HFF-Myc (cell line): ENCODE measurements around the gene LRMDA.

Experiments
- DNase-seq: peaks from one replicate; pipeline ENCODE4 v3.0.0-alpha.2; 2011; ENCODE audit warnings: low read depth; ENCODE audit errors: extremely low read depth
- H3K4me3 ChIP-seq: replicated peaks from 2 replicates; pipeline ENCODE4 v1.5.1; 2011; ENCODE audit warnings: low read depth, mild to moderate bottlenecking, control low read depth, low read length
- TF ChIP-seq, protein P1 (sequence below): IDR thresholded peaks from 2 replicates; pipeline ENCODE4 v1.5.1; 2012; ENCODE audit warnings: mild to moderate bottlenecking, low read depth, low read length, control low read depth; ENCODE audit errors: missing control alignments

The LRMDA gene

DNA sequence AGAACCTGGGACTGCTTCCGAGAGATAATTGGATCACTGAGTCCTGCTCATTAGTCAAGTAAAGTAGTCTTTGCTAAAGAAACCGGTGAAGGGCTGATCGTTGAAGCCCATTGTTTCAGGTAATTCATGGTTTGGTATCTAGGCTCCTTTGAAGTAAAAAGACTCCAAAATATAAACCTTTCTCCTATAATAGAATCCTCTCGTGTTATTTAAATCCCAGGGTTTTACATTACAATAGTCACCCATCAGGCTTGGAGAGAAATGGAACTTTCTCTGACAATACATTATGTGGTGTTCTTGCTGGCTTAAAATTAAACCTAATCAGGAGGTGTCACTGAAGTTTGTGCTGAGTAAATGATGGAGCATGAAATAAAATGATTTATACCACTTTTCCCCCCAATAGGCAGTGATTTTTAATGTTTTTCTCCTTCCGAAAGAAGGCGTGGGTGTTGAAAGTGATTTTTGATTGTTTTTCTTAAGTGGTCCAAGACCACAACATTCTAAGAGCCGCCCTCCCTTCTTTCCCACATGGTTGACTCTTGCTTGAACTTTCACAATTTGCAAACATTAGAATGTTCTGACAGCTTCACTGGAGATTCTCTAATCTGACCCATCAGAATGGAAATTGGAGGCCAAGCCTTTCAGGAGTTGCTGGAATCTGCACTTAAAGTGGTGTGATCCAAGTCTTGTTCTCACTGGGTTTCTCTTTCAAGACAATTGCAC, 44.2 kb downstream of the LRMDA start:
- TF ChIP-seq, protein P1, sequence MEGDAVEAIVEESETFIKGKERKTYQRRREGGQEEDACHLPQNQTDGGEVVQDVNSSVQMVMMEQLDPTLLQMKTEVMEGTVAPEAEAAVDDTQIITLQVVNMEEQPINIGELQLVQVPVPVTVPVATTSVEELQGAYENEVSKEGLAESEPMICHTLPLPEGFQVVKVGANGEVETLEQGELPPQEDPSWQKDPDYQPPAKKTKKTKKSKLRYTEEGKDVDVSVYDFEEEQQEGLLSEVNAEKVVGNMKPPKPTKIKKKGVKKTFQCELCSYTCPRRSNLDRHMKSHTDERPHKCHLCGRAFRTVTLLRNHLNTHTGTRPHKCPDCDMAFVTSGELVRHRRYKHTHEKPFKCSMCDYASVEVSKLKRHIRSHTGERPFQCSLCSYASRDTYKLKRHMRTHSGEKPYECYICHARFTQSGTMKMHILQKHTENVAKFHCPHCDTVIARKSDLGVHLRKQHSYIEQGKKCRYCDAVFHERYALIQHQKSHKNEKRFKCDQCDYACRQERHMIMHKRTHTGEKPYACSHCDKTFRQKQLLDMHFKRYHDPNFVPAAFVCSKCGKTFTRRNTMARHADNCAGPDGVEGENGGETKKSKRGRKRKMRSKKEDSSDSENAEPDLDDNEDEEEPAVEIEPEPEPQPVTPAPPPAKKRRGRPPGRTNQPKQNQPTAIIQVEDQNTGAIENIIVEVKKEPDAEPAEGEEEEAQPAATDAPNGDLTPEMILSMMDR, result no peak
- DNase-seq, result no peak
- H3K4me3 ChIP-seq, result no peak overlapping the region

DNA sequence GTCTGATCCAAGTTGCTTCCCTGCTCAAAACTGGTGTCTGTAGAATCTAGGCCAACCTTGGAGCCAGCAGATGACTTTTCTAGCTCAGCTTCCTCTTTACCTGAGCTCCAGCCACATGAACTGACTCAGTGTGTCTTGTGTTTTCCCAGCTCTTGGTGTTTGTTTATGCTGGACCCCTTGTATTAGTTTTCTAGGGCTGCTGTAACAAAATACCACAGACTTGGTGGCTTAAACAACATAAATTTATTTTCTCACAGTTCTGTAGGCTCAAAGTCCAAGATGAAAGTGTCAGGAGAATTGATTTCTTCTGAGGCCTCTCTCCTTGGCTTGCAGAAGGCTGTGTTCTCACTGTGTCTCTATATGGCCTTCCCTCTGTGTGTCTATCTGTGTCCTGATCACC, 45.1 kb downstream of the LRMDA start:
- no peak overlapping the region for H3K4me3 ChIP-seq
- TF ChIP-seq, protein P1, result no peak
- no peak for DNase-seq

DNA sequence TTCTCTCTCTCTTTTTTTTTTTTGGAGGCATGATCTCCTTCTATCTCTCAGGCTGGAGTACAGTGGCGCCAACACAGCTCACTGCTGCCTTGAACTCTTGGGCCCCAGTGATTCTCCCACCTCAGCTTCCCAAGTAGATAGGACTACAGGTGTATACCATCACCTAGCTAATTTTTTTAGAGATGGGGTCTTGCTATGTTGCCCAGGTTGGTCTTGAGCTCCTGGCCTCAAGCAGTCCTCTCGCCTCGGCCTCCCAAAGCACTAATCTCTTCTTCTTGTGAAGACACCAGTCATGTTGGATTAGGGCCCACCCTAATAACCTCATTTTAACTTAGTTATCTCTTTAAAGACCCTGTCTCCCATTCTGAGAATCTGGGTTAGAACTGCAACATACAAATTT, 45.6 kb downstream of the LRMDA start:
- TF ChIP-seq, protein P1, result no peak
- H3K4me3 ChIP-seq, result no peak overlapping the region
- DNase-seq, result no peak

DNA sequence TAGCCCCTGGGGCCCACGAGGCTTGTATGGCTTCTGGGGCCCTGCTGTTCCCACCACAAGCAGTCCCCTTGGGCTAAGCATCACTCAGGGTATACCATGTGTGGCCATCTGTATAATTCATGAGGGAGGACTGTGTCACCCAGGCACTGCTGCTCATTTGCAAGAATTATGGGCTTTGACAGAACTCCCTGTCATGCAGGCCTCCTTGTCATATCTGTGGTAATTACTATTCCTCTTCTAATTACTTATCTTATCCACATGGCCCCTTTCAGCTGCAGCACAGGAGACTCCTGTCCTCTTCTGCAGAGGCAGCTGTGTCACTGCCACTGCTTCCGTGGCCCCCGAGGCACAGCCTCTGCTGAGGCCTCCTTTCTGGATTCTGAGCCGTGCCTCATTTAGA, 46.3 kb downstream of the LRMDA start:
- no peak for DNase-seq
- TF ChIP-seq, protein P1, result no peak
- no peak overlapping the region for H3K4me3 ChIP-seq

DNA sequence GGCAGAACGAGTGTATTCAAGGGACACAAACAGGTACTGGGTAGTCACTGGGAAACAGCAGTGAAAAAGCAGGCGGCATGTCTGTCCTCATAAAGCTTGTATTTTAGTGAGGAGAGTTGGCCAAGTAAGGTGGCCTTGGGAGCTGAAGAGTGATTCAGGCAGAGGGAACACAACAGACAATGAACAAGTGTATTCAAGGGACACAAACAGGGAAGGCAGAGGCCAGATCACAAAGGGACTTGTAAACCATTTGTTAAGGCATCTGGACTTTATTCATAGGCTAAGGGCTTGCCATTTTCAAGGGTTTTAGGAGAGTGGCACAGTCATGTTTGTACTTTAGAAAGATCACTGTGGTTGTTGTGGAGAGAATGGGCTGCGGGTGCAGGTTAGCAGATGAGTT, 49.0 kb downstream of the LRMDA start:
- TF ChIP-seq, protein P1, result no peak
- DNase-seq, result no peak
- no peak overlapping the region for H3K4me3 ChIP-seq

DNA sequence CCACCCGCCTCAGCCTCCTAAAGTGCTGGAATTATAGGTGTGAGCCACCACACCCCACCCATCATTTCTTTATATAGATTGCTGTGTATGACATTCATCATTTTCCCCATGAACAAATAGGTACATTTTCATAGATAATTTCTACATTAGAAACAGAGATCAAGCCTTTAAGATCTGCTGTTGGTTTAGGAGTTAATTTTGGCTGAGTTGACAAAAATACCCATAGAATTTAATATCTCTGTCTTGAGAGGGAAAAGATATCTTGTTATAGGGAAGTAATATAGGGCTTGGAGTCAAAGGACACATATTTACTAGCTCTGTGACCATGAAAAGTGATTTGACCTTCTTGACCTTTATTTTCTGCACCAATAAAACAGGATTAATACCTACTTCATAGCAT, 51.8 kb downstream of the LRMDA start:
- H3K4me3 ChIP-seq, result no peak overlapping the region
- TF ChIP-seq, protein P1, result no peak
- DNase-seq, result no peak

DNA sequence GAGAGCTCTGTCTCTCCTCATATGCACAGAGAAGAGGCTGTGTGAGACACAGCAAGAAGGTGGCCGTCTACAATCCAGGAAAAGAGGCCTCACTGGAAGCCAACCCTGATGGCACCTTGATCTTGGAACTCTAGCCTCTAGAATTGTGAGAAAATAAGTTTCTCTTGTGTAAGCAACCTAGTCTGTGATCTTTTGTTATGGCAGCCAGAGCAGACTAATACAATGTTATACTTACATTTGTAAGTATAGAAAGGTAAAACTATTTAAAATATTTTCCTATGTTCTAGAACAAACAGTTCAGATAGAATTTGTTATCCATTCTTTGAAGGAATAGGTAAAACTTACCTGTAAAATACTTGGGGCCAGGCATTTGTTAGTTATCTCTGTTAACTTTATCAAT, 53.3 kb downstream of the LRMDA start:
- TF ChIP-seq, protein P1, result no peak
- DNase-seq, result no peak
- no peak overlapping the region for H3K4me3 ChIP-seq
